ENCODE data around the gene DHX15.

DHX15 gene

GRCh38 chr4:24533364-24533763 is 51.0 kb downstream of the DHX15 start:
- TF ChIP-seq EP300 (IDR thresholded peaks at IDR 0.05; ENCODE audit: borderline replicate concordance) (no peak), CEBPB (IDR thresholded peaks at IDR 0.05) (peak; percentile 22; the same call in 1 of the 2 replicates)

DNA sequence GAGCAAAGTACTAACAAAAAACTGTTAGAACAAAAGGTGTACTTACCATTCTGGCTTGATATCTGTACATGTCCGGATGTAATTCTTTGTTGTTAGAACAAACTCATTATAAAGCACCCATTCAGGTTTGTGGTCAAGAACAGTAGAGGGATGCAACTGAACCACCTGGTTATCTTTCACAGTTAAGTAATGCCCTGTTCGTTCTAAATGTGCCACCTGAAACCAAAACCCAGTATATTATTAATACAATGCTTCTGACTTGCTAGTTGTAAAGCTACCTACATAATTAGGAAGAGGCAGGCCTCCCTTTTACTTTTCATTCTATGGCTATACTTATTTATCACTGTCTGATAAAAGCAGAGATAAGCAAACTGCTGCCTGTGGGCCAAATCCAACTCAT is 54.8 kb downstream of the DHX15 start:
- no peak for TF ChIP-seq EP300 (IDR thresholded peaks at IDR 0.05; ENCODE audit: borderline replicate concordance)
- TF ChIP-seq, protein P1, sequence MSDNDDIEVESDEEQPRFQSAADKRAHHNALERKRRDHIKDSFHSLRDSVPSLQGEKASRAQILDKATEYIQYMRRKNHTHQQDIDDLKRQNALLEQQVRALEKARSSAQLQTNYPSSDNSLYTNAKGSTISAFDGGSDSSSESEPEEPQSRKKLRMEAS (IDR thresholded peaks at IDR 0.05), result no peak
- no peak for TF ChIP-seq EGR1 (IDR thresholded peaks at IDR 0.05)
- no peak for TF ChIP-seq YY1 (IDR thresholded peaks at IDR 0.05; ENCODE audit: low read depth)
- no peak for TF ChIP-seq TEAD4 (IDR thresholded peaks at IDR 0.05)
- no peak for TF ChIP-seq CEBPB (IDR thresholded peaks at IDR 0.05)
- TF ChIP-seq USF1 (IDR thresholded peaks at IDR 0.05), result no peak

DNA sequence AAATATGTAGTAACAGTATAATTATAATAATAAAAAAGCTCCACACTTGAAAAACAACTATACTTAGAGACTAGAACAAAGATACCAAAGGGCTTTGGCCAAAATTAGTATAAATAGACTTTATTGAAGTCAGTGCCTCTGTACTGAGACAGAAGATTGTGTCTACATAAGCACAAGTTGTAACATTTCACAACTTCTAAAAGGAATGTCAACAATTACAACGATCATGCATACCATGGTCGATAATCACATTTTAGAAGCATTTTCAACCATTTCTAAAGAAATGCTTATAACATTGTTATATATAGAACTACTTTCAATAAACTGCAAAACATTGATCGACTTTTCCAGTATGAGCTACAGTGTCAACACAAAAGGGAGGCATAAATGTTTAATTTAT is 57.0 kb downstream of the DHX15 start:
- TF ChIP-seq NFIC (IDR thresholded peaks at IDR 0.05) (no peak), TAF1 (IDR thresholded peaks at IDR 0.05; ENCODE audit: low read depth) (no peak), RAD21 (IDR thresholded peaks at IDR 0.05; ENCODE audit: low read depth) (no peak), TCF12 (IDR thresholded peaks at IDR 0.05; ENCODE audit: low read depth) (no peak), CEBPB (IDR thresholded peaks at IDR 0.05) (no peak), FOXM1 (IDR thresholded peaks at IDR 0.05; ENCODE audit: borderline replicate concordance, low read depth) (no peak), REST (IDR thresholded peaks at IDR 0.05; ENCODE audit: low read depth) (no peak), USF1 (IDR thresholded peaks at IDR 0.05) (no peak), CREB1 (IDR thresholded peaks at IDR 0.05; ENCODE audit: low read depth) (no peak), EGR1 (IDR thresholded peaks at IDR 0.05) (no peak), EP300 (IDR thresholded peaks at IDR 0.05; ENCODE audit: borderline replicate concordance) (no peak), YY1 (IDR thresholded peaks at IDR 0.05; ENCODE audit: low read depth) (no peak)
- TF ChIP-seq, protein P1 (IDR thresholded peaks at IDR 0.05), result no peak

- no peak for TF ChIP-seq EGR1 (IDR thresholded peaks at IDR 0.05)
These were observed 62.8 kb downstream of the DHX15 start for GRCh38 chr4:24521544-24521943.

GRCh38 chr4:24519649-24520048 is 64.7 kb downstream of the DHX15 start:
- no peak for TF ChIP-seq ZBTB7A (IDR thresholded peaks at IDR 0.05; ENCODE audit: low read depth)
- TF ChIP-seq TEAD4 (IDR thresholded peaks at IDR 0.05), result no peak
- no peak for TF ChIP-seq FOXM1 (IDR thresholded peaks at IDR 0.05; ENCODE audit: borderline replicate concordance, low read depth)
- TF ChIP-seq USF1 (IDR thresholded peaks at IDR 0.05), result peak; percentile 51

- TF ChIP-seq FOXM1 (IDR thresholded peaks at IDR 0.05; ENCODE audit: borderline replicate concordance, low read depth) (no peak), EP300 (IDR thresholded peaks at IDR 0.05; ENCODE audit: borderline replicate concordance) (no peak), CREB1 (IDR thresholded peaks at IDR 0.05; ENCODE audit: low read depth) (no peak), ZBTB7A (IDR thresholded peaks at IDR 0.05; ENCODE audit: low read depth) (no peak), TCF12 (IDR thresholded peaks at IDR 0.05; ENCODE audit: low read depth) (no peak), CEBPB (IDR thresholded peaks at IDR 0.05) (no peak), EGR1 (IDR thresholded peaks at IDR 0.05) (no peak), YY1 (IDR thresholded peaks at IDR 0.05; ENCODE audit: low read depth) (no peak), TAF1 (IDR thresholded peaks at IDR 0.05; ENCODE audit: low read depth) (no peak), NFIC (IDR thresholded peaks at IDR 0.05) (no peak), RAD21 (IDR thresholded peaks at IDR 0.05; ENCODE audit: low read depth) (no peak), TEAD4 (IDR thresholded peaks at IDR 0.05) (no peak), USF1 (IDR thresholded peaks at IDR 0.05) (no peak), REST (IDR thresholded peaks at IDR 0.05; ENCODE audit: low read depth) (no peak)
- TF ChIP-seq, protein P1 (IDR thresholded peaks at IDR 0.05), result no peak
These were observed 66.7 kb downstream of the DHX15 start for GRCh38 chr4:24517676-24518075.
